Upper lobe of left lung (tissue), 6 donors: ENCODE measurements around the gene TCF7L2. TPM values are rescaled to one million over a fixed set of nuclear protein-coding genes. Genes with fewer than 3 reads are reported as not detected.

ENCODE experiments used
- ATAC-seq, 2 donors: fragments of 200-7000 bp; cut with Tn5 transposase; one replicate each; pipeline ENCODE4 v1.9.1; 2022; ENCODE audit warnings: mild to moderate bottlenecking in 2 of 2, moderate library complexity in 2 of 2; ENCODE audit not compliant: low FRiP score in 2 of 2
- DNase-seq, 2 donors: peaks; one replicate each; pipeline ENCODE4 v3.0.0-alpha.2; 2019 to 2020
- H3K27ac ChIP-seq, 4 donors: fragments of 200-600 bp; sonication (generic); one replicate each; pipeline ENCODE4 v1.5.1; 2016 to 2019
- H3K27me3 ChIP-seq, 4 donors: fragments of 200-600 bp; sonication (generic); one replicate each; pipeline ENCODE4 v1.5.1; 2017 to 2019
- H3K36me3 ChIP-seq, 4 donors: fragments of 200-600 bp; sonication (generic); one replicate each; pipeline ENCODE4 v1.5.1; 2016 to 2019
- H3K4me1 ChIP-seq, 4 donors: fragments of 200-600 bp; sonication (generic); one replicate each; pipeline ENCODE4 v1.5.1; 2018 to 2019
- H3K4me3 ChIP-seq, 4 donors: fragments of 200-600 bp; sonication (generic); one replicate each; pipeline ENCODE4 v1.5.1; 2017 to 2019; ENCODE audit warnings: mild to moderate bottlenecking in 2 of 4, moderate library complexity in 1 of 4
- H3K9me3 ChIP-seq, 4 donors: fragments of 200-600 bp; sonication (generic); one replicate each; pipeline ENCODE4 v1.5.1; 2018 to 2019
- EP300 ChIP-seq, 4 donors: sonication (generic); formaldehyde crosslinking; IDR thresholded peaks; one replicate each; pipeline ENCODE4 v1.5.1; 2017; ENCODE audit warnings: antibody characterized with exemption in 4 of 4, control low read depth in 2 of 4
- POLR2A ChIP-seq, 4 donors: fragments of 450-650 bp; IDR thresholded peaks; one replicate each; pipeline ENCODE4 v1.5.1; 2016 to 2017; ENCODE audit warnings: antibody characterized with exemption in 4 of 4, mild to moderate bottlenecking in 2 of 4
- POLR2AphosphoS5 ChIP-seq, 2 donors: sonication (generic); formaldehyde crosslinking; IDR thresholded peaks; one replicate each; pipeline ENCODE4 v1.5.1; 2017; ENCODE audit warnings: antibody characterized with exemption in 2 of 2
- WGBS, 2 donors: methylation state at CpG; one replicate each; pipeline ENCODE4 v1.1.5; 2017 to 2018; 5-methylcytosine and 5-hydroxymethylcytosine counted together
- total RNA-seq, 6 donors: library from RNA; depleted of rRNA in 4 of 6; stranded (reverse); fragments of >200 nt in 4 of 6; gene quantifications; one replicate each; pipeline versions ENCODE4 v1.1.0 to v1.2.1, GENCODE V29; 2016 to 2021
- TF ChIP-seq, protein P1 (sequence below), 6 experiments: fragments of 450-650 bp in 4 of 6; fragments of 200-600 bp in 2 of 6; sonication (generic) in 2 of 6; IDR thresholded peaks; one replicate each; pipeline ENCODE4 v1.5.1; 2016 to 2019; ENCODE audit warnings: antibody characterized with exemption in 6 of 6
- donor health status: DM: no; HTN: no; CAD: no; lungs with moderate emphysema.
- donor health status: DM: no; HTN: yes; CAD: no; lungs with severe emphysema.

The TCF7L2 gene
- total RNA-seq, 6 donors from 2014 or later, result 15.5 to 80.3 (median 48.1) TPM

GRCh38 chr10:113056030-113056429, 106.0 kb downstream of the TCF7L2 start:
- WGBS, 2 donors, result 89 to 99% methylated on average over 5 of the region's 5 CpGs
- Histone ChIP-seq H3K27ac (no peak overlapping the region), H3K4me1 (peaks cover 36 to 62% (median 46%) of the 10 kb centered on the region in 4 donors), H3K36me3 (no peaks in the 10 kb centered on the region), H3K27me3 (no peaks in the 10 kb centered on the region), H3K9me3 (no peaks in the 10 kb centered on the region), H3K4me3 (no peak overlapping the region)
- no peak for TF ChIP-seq EP300 (IDR thresholded peaks at IDR 0.05)
- TF ChIP-seq, protein P1, sequence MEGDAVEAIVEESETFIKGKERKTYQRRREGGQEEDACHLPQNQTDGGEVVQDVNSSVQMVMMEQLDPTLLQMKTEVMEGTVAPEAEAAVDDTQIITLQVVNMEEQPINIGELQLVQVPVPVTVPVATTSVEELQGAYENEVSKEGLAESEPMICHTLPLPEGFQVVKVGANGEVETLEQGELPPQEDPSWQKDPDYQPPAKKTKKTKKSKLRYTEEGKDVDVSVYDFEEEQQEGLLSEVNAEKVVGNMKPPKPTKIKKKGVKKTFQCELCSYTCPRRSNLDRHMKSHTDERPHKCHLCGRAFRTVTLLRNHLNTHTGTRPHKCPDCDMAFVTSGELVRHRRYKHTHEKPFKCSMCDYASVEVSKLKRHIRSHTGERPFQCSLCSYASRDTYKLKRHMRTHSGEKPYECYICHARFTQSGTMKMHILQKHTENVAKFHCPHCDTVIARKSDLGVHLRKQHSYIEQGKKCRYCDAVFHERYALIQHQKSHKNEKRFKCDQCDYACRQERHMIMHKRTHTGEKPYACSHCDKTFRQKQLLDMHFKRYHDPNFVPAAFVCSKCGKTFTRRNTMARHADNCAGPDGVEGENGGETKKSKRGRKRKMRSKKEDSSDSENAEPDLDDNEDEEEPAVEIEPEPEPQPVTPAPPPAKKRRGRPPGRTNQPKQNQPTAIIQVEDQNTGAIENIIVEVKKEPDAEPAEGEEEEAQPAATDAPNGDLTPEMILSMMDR (IDR thresholded peaks at IDR 0.05), result no peak
- no peak for TF ChIP-seq POLR2A (IDR thresholded peaks at IDR 0.05)
- TF ChIP-seq POLR2AphosphoS5 (IDR thresholded peaks at IDR 0.05), result no peak
- DNase-seq, result no peak
- no peak for ATAC-seq

DNA sequence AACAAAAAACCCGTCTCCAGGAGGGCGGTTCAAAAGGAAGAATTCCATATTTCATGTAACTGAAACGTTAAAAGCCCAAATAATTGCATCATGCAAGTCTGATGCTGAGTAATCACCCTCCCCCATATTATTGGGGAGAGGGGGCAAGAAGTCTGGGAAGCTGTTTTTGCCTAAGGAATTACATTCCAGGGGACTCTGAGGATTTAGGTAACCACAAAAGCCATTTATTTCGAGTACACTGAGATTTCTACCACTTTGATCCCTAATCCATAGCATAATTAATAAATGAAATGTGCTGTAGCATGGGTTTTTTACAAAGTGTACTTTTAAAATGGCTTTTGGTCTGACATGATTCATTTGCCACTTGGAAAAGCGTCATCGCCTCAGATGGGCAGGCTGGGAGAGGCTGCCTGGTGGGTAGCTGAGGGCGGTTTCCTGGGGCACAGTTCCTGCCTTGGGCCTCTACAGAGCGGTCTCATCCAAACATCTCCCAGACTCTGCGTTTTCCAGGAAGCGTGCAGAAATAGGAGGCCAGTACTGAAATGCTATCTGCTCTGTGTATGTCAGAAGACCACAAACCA, 106.5 kb downstream of the TCF7L2 start:
- no peaks in the 10 kb centered on the region for H3K36me3 ChIP-seq
- no peaks in the 10 kb centered on the region for H3K9me3 ChIP-seq
- peaks cover 31 to 62% (median 49%) of the 10 kb centered on the region in 4 donors for H3K4me1 ChIP-seq
- DNase-seq (no peak), ATAC-seq (peak in 1 of 2 donors; percentile 63)
- peak overlapping the region in 1 of 4 donors; percentile 17 for H3K27ac ChIP-seq
- WGBS, 2 donors, result 69 to 77% methylated on average over 10 of the region's 10 CpGs
- no peaks in the 10 kb centered on the region for H3K27me3 ChIP-seq
- TF ChIP-seq POLR2AphosphoS5 (IDR thresholded peaks at IDR 0.05), result no peak
- TF ChIP-seq, protein P1 (IDR thresholded peaks at IDR 0.05), result no peak
- no peak for TF ChIP-seq EP300 (IDR thresholded peaks at IDR 0.05)
- no peak for TF ChIP-seq POLR2A (IDR thresholded peaks at IDR 0.05)
- H3K4me3 ChIP-seq, result no peak overlapping the region

GRCh38 chr10:113057948-113058522, 108.0 kb downstream of the TCF7L2 start:
- WGBS, 2 donors, result 58 to 71% methylated on average over 6 of the region's 6 CpGs
- no peak for TF ChIP-seq POLR2A (IDR thresholded peaks at IDR 0.05)
- TF ChIP-seq, protein P1 (IDR thresholded peaks at IDR 0.05), result no peak
- TF ChIP-seq POLR2AphosphoS5 (IDR thresholded peaks at IDR 0.05), result no peak
- no peak for TF ChIP-seq EP300 (IDR thresholded peaks at IDR 0.05)
- H3K9me3 ChIP-seq, result no peaks in the 10 kb centered on the region
- no peaks in the 10 kb centered on the region for H3K27me3 ChIP-seq
- H3K4me3 ChIP-seq, result no peak overlapping the region
- H3K27ac ChIP-seq, result peak overlapping the region; percentile 6 to 68 (median 42)
- ATAC-seq (no peak), DNase-seq (no peak)
- peaks cover 31 to 55% (median 48%) of the 10 kb centered on the region in 4 donors for H3K4me1 ChIP-seq
- H3K36me3 ChIP-seq, result no peaks in the 10 kb centered on the region

DNA sequence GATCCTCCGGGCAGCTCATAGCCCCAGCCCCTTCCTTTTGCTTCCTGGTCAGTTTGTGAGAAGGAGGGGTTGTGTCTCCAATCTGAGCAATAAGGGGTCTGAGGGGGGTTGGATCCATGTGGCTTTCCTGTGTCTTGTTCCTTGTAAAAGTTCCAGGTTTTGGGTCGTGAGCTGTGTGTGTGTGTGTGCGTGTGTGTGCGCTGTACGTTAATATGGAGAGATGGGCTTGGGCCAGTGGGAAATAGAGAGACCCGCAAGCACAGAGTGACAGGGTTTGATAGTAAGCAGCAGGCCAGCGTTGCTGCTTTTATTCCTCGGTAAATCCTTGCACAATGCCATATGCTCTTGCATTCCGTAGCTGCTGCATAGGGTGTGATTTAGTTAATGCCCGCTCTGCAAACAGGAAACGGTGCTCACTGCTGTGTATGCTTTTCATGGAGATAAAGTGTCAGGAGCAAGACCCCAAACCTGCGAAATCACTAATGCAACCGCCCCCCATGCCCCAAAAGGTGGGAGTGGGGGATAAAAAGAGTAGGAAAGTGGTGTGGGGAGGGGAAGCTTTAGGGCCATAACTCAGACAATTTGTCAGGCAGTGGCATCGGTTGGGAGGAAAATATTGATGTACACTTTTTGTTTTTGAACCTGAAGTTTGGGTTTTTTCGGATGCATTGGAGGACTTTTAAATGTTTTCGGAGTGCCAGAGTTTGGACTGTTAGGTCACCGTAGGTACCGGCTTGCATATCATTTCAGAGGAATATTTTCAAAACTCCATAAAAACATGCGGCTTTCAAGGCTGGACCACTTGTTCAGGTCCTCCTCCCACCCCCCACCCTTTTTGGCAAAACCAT, 108.7 kb downstream of the TCF7L2 start:
- H3K36me3 ChIP-seq, result no peaks in the 10 kb centered on the region
- DNase-seq (no peak), ATAC-seq (peak in 1 of 2 donors; percentile 36)
- no peaks in the 10 kb centered on the region for H3K9me3 ChIP-seq
- H3K4me1 ChIP-seq, result peaks cover 31 to 60% (median 51%) of the 10 kb centered on the region in 4 donors
- peak overlapping the region in 2 of 4 donors; percentile 23 to 27 for H3K4me3 ChIP-seq
- TF ChIP-seq EP300 (IDR thresholded peaks at IDR 0.05) (no peak), POLR2AphosphoS5 (IDR thresholded peaks at IDR 0.05) (no peak), POLR2A (IDR thresholded peaks at IDR 0.05) (no peak)
- TF ChIP-seq, protein P1 (IDR thresholded peaks at IDR 0.05), result no peak
- peak overlapping the region; percentile 6 to 68 (median 54) for H3K27ac ChIP-seq
- 41 to 44% methylated on average over 19 of the region's 19 CpGs for WGBS, 2 donors
- no peaks in the 10 kb centered on the region for H3K27me3 ChIP-seq
